Measurements from ENCODE around the gene FBRSL1.

- TF ChIP-seq POLR2AphosphoS5 (IDR thresholded peaks at IDR 0.05; ENCODE audit: low read depth, low read length), result no peak
- no peak for TF ChIP-seq MAX (IDR thresholded peaks at IDR 0.05; ENCODE audit: low read depth)
- TF ChIP-seq FOSL2 (IDR thresholded peaks at IDR 0.05; ENCODE audit: borderline replicate concordance, low read depth), result no peak
- no peak for TF ChIP-seq CTCF (IDR thresholded peaks at IDR 0.05)
- TF ChIP-seq MXI1 (IDR thresholded peaks at IDR 0.05; ENCODE audit: low read depth, low read length), result no peak
- TF ChIP-seq TEAD4 (IDR thresholded peaks at IDR 0.05; ENCODE audit: borderline replicate concordance, insufficient read depth), result no peak
- no peak for TF ChIP-seq EZH2phosphoT487 (IDR thresholded peaks at IDR 0.05; ENCODE audit: borderline replicate concordance, low read depth)
- no peak for TF ChIP-seq RAD21 (IDR thresholded peaks at IDR 0.05; ENCODE audit: low read length)
Measured at GRCh38 chr12:132505852-132506219, 15.9 kb downstream of the FBRSL1 start.

Measured in SK-N-SH (cell line).